ENCODE data around the gene PTBP3. TPM values are rescaled to one million over a fixed set of nuclear protein-coding genes. Genes with fewer than 3 reads are reported as not detected.
"Not testable (repeated sequence)": the region's sequence is repeated elsewhere in the genome, so short reads cannot be mapped to it uniquely, and the experiment has no call there.

PTBP3 gene
- total RNA-seq, 2 experiments from 2014 or later: 98.9 to 176 TPM

DNA sequence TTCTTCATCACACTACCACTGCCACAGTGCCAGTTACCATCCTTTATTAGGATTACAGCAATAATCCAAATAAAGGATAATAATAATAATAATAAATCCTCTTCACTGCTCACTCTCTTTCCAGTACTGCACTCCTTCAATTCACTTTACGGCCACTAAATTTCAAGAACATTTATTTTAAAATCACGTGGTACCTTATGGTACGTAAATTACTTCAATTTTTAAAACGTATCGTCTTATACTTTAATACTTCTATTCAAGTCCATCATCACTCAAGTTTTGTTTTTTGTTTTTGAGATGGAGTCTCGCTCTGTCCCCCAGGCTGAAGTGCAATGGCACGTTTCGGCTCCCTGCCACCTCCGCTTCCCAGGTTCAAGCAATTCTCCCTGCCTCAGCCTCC is 36.5 kb downstream of the PTBP3 start:
- CTCF ChIA-PET: interaction anchor here (1.0 kb wide), 1 partner anchor 8 kb away, joined by 3 read pairs; no protein-coding TSS in a partner anchor
- H3K27ac Mint-ChIP-seq: no peak overlapping the region
- H3K27me3 Mint-ChIP-seq: no peaks in the 10 kb centered on the region
- no peak for DNase-seq
- no peak overlapping the region for H3K4me3 Mint-ChIP-seq
- intact Hi-C loops (cut with DNase I, micrococcal nuclease): loop anchor here in 1 of 2 experiments (5.0 kb wide), 1 partner anchor 35 kb away; the partner anchor contains the start of gene PTBP3
- peaks cover 3% of the 10 kb centered on the region for H3K9me3 Mint-ChIP-seq (ENCODE audit: low read depth)
- H3K36me3 Mint-ChIP-seq (ENCODE audit: low read depth): peaks cover 35% of the 10 kb centered on the region
- ATAC-seq: no peak
- peaks cover 38% of the 10 kb centered on the region for H3K4me1 Mint-ChIP-seq
- POLR2A ChIA-PET: interaction anchor here (0.6 to 1.1 kb wide), 2 partner anchors 36 to 242 kb away, joined by 3 to 8 read pairs; no protein-coding TSS in a partner anchor

DNA sequence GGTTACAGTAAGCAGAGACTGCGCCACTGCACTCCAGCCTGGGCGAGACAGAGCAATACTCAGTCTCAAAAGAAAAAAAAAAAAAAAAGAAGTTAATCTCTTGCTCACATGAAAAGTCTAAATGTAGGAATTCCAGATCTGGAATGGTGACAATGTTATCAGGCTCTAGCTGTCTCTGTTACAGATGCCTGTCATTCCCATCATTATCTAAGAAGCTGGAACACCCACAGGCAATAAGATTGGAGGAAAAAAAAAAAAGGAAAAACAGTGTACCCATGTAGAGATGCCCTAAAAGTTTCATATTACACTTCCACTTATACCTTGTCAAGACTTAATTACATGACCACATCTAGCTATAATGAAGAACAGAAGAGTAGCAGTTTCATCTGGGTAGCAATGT is 38.2 kb downstream of the PTBP3 start:
- H3K27ac Mint-ChIP-seq: no peak overlapping the region
- peaks cover 31% of the 10 kb centered on the region for H3K36me3 Mint-ChIP-seq (ENCODE audit: low read depth)
- ChIA-PET POLR2A (interaction anchor here (0.6 kb wide), 1 partner anchor 33 kb away, joined by 3 read pairs; no protein-coding TSS in a partner anchor), CTCF (interaction anchor here (1.0 to 1.2 kb wide), 2 partner anchors 19 to 66 kb away, joined by 3 read pairs; no protein-coding TSS in a partner anchor)
- H3K9me3 Mint-ChIP-seq (ENCODE audit: low read depth): peaks cover 2% of the 10 kb centered on the region
- DNase-seq: no peak
- H3K27me3 Mint-ChIP-seq: no peaks in the 10 kb centered on the region
- intact Hi-C loops (cut with DNase I, micrococcal nuclease): loop anchor here in 1 of 2 experiments (5.0 kb wide), 1 partner anchor 37 kb away; the partner anchor contains the start of gene PTBP3
- H3K4me1 Mint-ChIP-seq: peaks cover 28% of the 10 kb centered on the region
- no peak for ATAC-seq
- no peak overlapping the region for H3K4me3 Mint-ChIP-seq

DNA sequence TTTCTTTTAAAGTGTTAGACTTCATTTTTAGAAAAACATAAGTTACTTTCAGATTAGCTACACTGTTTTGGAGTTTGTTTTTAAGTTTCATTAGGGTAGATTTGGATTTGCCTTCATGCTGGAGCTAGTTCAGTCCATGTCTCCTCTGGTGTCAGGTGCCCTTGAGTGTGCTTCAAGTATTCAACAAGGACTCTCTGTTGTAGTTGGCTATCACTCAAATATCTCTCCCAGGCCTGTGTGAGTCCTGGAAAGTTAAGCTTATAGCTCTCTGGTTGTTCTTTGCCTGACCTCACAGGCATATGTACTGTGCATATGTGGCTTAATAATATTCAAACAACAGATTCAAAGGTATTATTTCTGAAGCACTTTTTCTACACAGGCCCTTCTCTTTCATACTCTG is 45.4 kb downstream of the PTBP3 start:
- Mint-ChIP-seq H3K27ac (no peak overlapping the region), H3K27me3 (no peaks in the 10 kb centered on the region), H3K4me3 (no peak overlapping the region), H3K9me3 (ENCODE audit: low read depth) (peaks cover 22% of the 10 kb centered on the region), H3K36me3 (ENCODE audit: low read depth) (peaks cover 66% of the 10 kb centered on the region), H3K4me1 (peaks cover 19% of the 10 kb centered on the region)
- ATAC-seq (no peak), DNase-seq (no peak)
- ChIA-PET POLR2A (no interaction called here), CTCF (interaction anchor here (0.8 kb wide), 1 partner anchor 56 kb away, joined by 3 read pairs; no protein-coding TSS in a partner anchor)
- intact Hi-C loops (cut with DNase I, micrococcal nuclease): no loop called here

DNA sequence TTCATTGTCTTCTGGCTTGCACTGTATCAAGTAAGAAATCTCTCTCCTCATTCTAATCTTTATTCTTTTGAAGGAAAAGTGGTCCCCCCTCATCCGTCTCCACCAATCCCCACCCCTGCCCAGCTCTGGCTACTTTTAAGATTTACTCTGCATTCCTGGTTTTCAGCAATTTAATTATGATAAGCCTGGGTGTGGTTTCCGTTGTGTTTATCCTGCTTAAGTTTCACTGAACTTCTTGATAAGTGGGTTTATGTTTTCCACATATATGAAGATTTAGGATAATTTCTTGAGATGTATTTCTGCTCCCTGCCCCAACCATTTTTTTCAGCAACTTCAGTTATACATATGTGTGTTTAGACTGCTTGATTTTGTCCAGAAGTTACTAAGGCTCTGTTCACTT is 46.5 kb downstream of the PTBP3 start:
- no peaks in the 10 kb centered on the region for H3K27me3 Mint-ChIP-seq
- intact Hi-C loops (cut with DNase I, micrococcal nuclease): no loop called here
- no peak overlapping the region for H3K4me3 Mint-ChIP-seq
- H3K27ac Mint-ChIP-seq: no peak overlapping the region
- H3K4me1 Mint-ChIP-seq: peaks cover 20% of the 10 kb centered on the region
- ChIA-PET POLR2A (no interaction called here), CTCF (no interaction called here)
- no peak for DNase-seq
- H3K36me3 Mint-ChIP-seq (ENCODE audit: low read depth): peaks cover 65% of the 10 kb centered on the region
- peaks cover 26% of the 10 kb centered on the region for H3K9me3 Mint-ChIP-seq (ENCODE audit: low read depth)
- ATAC-seq: no peak

DNA sequence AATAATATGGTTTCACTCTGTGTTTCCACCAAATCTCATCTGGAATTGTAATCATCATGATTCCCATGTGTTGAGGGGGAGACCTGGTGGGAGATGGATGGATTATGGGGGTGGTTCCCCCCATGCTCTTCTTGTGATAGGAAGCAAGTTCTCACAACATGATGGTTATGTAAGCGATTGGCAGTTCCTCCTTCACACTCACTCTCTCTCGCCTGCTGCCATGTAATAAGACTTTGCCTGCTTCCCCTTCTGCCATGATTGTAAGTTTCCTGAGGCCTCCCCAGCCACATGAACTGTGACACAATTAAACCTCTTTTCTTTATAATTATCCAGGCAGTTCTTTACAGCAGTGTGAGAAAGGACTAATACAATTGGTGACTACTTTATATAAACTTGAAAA is 48.4 kb downstream of the PTBP3 start:
- H3K9me3 Mint-ChIP-seq (ENCODE audit: low read depth): peaks cover 26% of the 10 kb centered on the region
- H3K4me1 Mint-ChIP-seq: peaks cover 27% of the 10 kb centered on the region
- peaks cover 66% of the 10 kb centered on the region for H3K36me3 Mint-ChIP-seq (ENCODE audit: low read depth)
- H3K27ac Mint-ChIP-seq: no peak overlapping the region
- ChIA-PET POLR2A (no interaction called here), CTCF (no interaction called here)
- H3K4me3 Mint-ChIP-seq: no peak overlapping the region
- intact Hi-C loops (cut with DNase I, micrococcal nuclease): no loop called here
- DNase-seq (no peak), ATAC-seq (no peak)
- no peaks in the 10 kb centered on the region for H3K27me3 Mint-ChIP-seq

DNA sequence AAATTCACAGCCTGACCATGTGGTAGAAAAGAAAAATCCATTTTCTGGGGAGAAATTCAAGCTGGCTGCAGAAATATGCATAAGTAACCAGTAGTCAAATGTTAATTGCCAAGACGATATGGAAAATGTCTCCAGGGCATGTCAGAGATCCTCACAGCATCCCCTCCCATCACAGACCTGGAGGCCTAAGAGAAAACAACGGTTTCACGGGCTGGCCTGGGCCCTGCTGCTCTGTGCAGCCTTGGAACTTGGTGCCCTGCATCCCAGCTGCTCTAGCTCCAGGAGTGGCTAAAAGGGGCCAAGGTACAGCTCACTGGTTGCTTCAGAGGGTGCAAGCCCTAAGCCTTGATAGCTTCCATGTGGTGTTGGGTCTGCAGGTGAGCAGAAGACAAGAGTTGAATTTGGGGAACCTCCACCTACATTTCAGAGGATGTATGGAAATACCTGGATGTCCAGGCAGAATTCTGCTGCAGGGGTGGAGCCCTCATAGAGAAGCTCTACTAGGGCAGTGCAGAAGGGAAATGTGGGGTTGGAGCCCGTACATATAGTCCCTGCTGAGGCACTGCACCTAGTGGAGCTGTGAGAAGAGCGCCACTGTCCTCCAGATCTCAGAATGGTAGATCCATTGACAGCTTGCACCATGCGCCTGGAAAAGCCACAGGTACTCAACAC is 49.7 kb downstream of the PTBP3 start:
- POLR2A ChIA-PET: no interaction called here
- H3K36me3 Mint-ChIP-seq (ENCODE audit: low read depth): peaks cover 62% of the 10 kb centered on the region
- peaks cover 29% of the 10 kb centered on the region for H3K4me1 Mint-ChIP-seq
- no peak for ATAC-seq
- intact Hi-C loops (cut with DNase I, micrococcal nuclease): loop anchor here in 1 of 2 experiments (5.0 kb wide), 1 partner anchor 44 kb away; no protein-coding TSS in a partner anchor
- no peak overlapping the region for H3K4me3 Mint-ChIP-seq
- H3K27me3 Mint-ChIP-seq: no peaks in the 10 kb centered on the region
- no peak for DNase-seq
- H3K27ac Mint-ChIP-seq: no peak overlapping the region
- H3K9me3 Mint-ChIP-seq (ENCODE audit: low read depth): peaks cover 26% of the 10 kb centered on the region
- CTCF ChIA-PET: no interaction called here

DNA sequence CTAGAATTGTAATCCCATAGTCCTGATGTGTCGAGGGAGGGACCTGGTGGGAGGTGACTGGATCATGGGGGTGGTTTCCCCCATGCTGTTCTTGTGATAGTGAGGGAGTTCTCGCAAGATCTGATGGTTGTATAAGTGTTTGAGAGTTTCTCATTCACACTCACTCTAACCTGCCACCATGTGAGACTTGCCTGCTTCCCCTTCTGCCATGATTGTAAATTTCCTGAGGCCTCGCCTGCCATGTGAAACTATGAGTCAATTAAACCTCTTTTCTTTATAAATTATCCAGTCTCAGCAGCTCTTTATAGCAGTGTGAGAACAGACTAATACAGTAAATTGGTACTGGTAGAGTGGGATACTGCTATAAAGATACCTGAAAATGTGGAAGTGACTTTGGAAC is 50.6 kb downstream of the PTBP3 start:
- intact Hi-C loops (cut with DNase I, micrococcal nuclease): loop anchor here in 1 of 2 experiments (5.0 kb wide), 1 partner anchor 44 kb away; no protein-coding TSS in a partner anchor
- Mint-ChIP-seq H3K4me1 (peaks cover 33% of the 10 kb centered on the region), H3K36me3 (ENCODE audit: low read depth) (peaks cover 54% of the 10 kb centered on the region), H3K9me3 (ENCODE audit: low read depth) (peaks cover 26% of the 10 kb centered on the region)
- POLR2A ChIA-PET, H3K27me3 Mint-ChIP-seq, CTCF ChIA-PET, H3K4me3 Mint-ChIP-seq, H3K27ac Mint-ChIP-seq: not testable (repeated sequence)
- ATAC-seq (peak; percentile 60), DNase-seq (peak; percentile 22)

DNA sequence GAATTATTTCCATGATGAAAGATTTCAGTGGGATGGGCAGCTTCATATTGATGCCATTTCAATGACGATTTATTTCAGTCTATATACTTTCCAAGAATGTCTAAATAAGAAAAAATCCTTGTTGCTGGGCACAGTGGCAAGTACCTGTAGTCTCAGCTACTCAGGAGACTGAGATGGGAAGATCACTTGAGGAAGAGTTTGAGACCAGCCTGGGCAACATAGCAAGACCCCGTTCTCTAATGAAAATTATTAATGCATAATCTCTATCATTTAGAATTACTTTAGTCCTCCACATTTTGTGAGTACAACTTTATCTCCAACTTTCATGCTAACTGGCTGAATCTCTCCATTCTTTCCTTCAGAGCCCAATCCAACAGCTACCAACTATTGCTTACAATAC is 52.5 kb downstream of the PTBP3 start:
- DNase-seq (no peak), ATAC-seq (no peak)
- CTCF ChIA-PET: interaction anchor here (0.6 kb wide), 1 partner anchor 388 kb away, joined by 4 read pairs; no protein-coding TSS in a partner anchor
- POLR2A ChIA-PET: no interaction called here
- Mint-ChIP-seq H3K36me3 (ENCODE audit: low read depth) (peaks cover 37% of the 10 kb centered on the region), H3K27me3 (no peaks in the 10 kb centered on the region), H3K27ac (no peak overlapping the region), H3K9me3 (ENCODE audit: low read depth) (peaks cover 23% of the 10 kb centered on the region), H3K4me1 (peaks cover 45% of the 10 kb centered on the region), H3K4me3 (no peak overlapping the region)
- intact Hi-C loops (cut with DNase I, micrococcal nuclease): loop anchor here in 1 of 2 experiments (5.0 kb wide), 1 partner anchor 46 kb away; no protein-coding TSS in a partner anchor

DNA sequence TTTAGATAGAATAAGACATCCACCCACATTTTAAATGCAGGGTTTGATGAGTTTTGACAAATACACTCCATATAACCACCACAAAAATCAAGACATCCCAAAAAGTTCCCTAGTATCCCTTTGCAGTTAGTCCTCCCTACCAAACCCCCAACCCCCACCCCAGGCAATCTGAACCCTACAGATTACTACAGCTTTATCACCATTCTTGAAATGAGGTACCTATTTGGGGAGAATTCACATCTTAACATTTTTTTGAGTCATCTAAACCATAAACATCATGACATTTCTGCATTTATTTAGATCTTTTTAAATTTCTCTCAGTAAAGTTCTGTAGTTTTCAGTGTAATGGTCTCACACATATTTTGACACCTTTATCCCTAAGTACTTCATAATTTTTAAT is 53.9 kb downstream of the PTBP3 start:
- H3K36me3 Mint-ChIP-seq (ENCODE audit: low read depth): peaks cover 31% of the 10 kb centered on the region
- peaks cover 14% of the 10 kb centered on the region for H3K9me3 Mint-ChIP-seq (ENCODE audit: low read depth)
- peak; percentile 26 for DNase-seq
- no peak overlapping the region for H3K27ac Mint-ChIP-seq
- peaks cover 54% of the 10 kb centered on the region for H3K4me1 Mint-ChIP-seq
- H3K27me3 Mint-ChIP-seq: no peaks in the 10 kb centered on the region
- ChIA-PET CTCF (no interaction called here), POLR2A (no interaction called here)
- H3K4me3 Mint-ChIP-seq: no peak overlapping the region
- ATAC-seq: no peak
- intact Hi-C loops (cut with DNase I, micrococcal nuclease): loop anchor here in 1 of 2 experiments (2.0 kb wide), 1 partner anchor 31 kb away; no protein-coding TSS in a partner anchor

DNA sequence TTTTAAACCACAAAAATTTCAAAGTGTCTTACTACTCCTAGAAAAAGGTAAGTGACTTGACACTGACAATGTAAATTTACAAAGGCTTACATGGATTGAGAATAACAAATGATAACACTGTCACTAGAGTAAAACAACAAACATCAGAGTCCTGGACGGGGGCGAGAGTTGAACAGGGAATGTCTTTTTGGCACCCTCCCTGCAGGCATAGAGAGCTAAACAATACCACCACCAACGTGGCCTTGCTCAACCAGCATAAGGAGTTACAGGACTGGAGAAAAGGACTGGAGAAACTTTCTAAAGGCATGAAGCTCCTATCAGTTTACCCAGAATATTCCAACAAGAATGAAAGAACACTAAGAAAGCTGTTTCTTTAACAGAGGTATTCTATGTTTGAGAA is 55.3 kb downstream of the PTBP3 start:
- ChIA-PET POLR2A (interaction anchor here (0.6 kb wide), 1 partner anchor 204 kb away, joined by 5 read pairs; no protein-coding TSS in a partner anchor), CTCF (interaction anchor here (0.6 to 1.2 kb wide), 3 partner anchors 129 to 192 kb away, joined by 3 to 4 read pairs (median 3); no protein-coding TSS in a partner anchor)
- H3K9me3 Mint-ChIP-seq (ENCODE audit: low read depth): peaks cover 6% of the 10 kb centered on the region
- H3K4me3 Mint-ChIP-seq: no peak overlapping the region
- H3K4me1 Mint-ChIP-seq: peaks cover 60% of the 10 kb centered on the region
- ATAC-seq (no peak), DNase-seq (no peak)
- H3K27me3 Mint-ChIP-seq: no peaks in the 10 kb centered on the region
- peak overlapping the region; percentile 1 for H3K27ac Mint-ChIP-seq
- intact Hi-C loops (cut with DNase I, micrococcal nuclease): loop anchor here in 1 of 2 experiments (2.0 kb wide), 1 partner anchor 29 kb away; no protein-coding TSS in a partner anchor
- H3K36me3 Mint-ChIP-seq (ENCODE audit: low read depth): peaks cover 24% of the 10 kb centered on the region

DNA sequence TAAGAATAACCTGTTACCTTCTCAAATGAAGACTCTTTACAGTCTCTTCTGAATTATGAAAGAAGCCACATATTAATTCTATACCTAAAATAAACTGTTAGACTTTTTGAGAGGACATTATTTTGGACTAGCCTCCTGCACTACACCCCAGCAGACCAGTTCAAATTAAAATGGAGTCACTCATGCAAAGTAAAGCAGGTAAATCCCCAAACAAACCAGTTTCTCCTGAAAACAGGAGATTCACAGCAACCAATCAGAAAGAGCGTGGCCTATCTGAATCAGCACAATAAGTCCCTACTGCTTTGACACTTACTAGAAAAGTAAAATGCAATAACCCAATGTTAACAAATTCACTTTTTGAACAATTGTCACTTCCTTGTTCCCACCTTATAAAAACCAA is 58.8 kb downstream of the PTBP3 start:
- ATAC-seq: peak; percentile 73
- POLR2A ChIA-PET: no interaction called here
- Mint-ChIP-seq H3K4me3 (no peak overlapping the region), H3K4me1 (peaks cover 52% of the 10 kb centered on the region), H3K27me3 (no peaks in the 10 kb centered on the region), H3K27ac (peak overlapping the region; percentile 47), H3K36me3 (ENCODE audit: low read depth) (peaks cover 16% of the 10 kb centered on the region), H3K9me3 (ENCODE audit: low read depth) (no peaks in the 10 kb centered on the region)
- no peak for DNase-seq
- CTCF ChIA-PET: no interaction called here
- intact Hi-C loops (cut with DNase I, micrococcal nuclease): no loop called here

DNA sequence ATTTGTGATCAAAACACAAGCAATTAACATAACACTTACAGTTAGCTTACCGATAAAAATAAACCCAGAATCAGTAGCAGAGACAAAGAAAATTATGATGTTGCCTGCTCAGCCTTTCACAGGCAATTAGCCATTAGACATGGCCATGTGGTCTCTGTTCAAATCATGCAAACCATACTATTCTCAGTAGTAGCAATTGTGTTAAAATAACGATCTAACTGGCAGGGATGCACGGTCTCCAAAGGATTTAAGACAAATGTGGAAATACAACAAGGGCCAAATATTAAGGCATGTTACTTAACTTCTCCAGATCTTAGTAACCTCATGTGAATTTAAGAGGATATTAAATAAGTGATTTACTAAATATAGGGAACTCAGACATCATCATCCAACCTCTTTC is 59.5 kb downstream of the PTBP3 start:
- Mint-ChIP-seq H3K27ac (peak overlapping the region; percentile 21), H3K27me3 (no peaks in the 10 kb centered on the region), H3K4me3 (no peak overlapping the region), H3K9me3 (ENCODE audit: low read depth) (no peaks in the 10 kb centered on the region), H3K4me1 (peaks cover 48% of the 10 kb centered on the region), H3K36me3 (ENCODE audit: low read depth) (peaks cover 18% of the 10 kb centered on the region)
- ChIA-PET CTCF (interaction anchor here (1.0 kb wide), 1 partner anchor 8 kb away, joined by 3 read pairs; no protein-coding TSS in a partner anchor), POLR2A (no interaction called here)
- no peak for ATAC-seq
- intact Hi-C loops (cut with DNase I, micrococcal nuclease): no loop called here
- DNase-seq: no peak

Measured in activated CD4-positive, alpha-beta T cell treated with anti-CD3 and anti-CD28 coated beads for 36 hours (primary cell).